Muscle layer of colon (tissue), 2 donors: ENCODE measurements around the gene PFDN6.
A peak's percentile ranks its signal among the peaks of the same experiment; 100 is the strongest.

Experiments used
- H3K27ac ChIP-seq: one replicate; pipeline ENCODE4 v1.7.0; 2013; ENCODE audit warnings: low read depth, mild to moderate bottlenecking, low read length, moderate library complexity
- H3K27me3 ChIP-seq, 2 donors: one replicate each; pipeline ENCODE4 v1.7.0; 2013; ENCODE audit warnings: low read length in 2 of 2, mild to moderate bottlenecking in 2 of 2; ENCODE audit not compliant: insufficient read depth in 2 of 2, control insufficient read depth in 1 of 2
- H3K36me3 ChIP-seq: one replicate; pipeline ENCODE4 v1.7.0; 2013; ENCODE audit warnings: mild to moderate bottlenecking, low read length; ENCODE audit not compliant: insufficient read depth
- H3K4me1 ChIP-seq: one replicate; pipeline ENCODE4 v1.7.0; 2013; ENCODE audit warnings: mild to moderate bottlenecking, low read length; ENCODE audit not compliant: insufficient read depth
- H3K4me3 ChIP-seq, 2 donors: one replicate each; pipeline ENCODE4 v1.7.0; 2013; ENCODE audit warnings: low read length in 2 of 2, low read depth in 1 of 2, mild to moderate bottlenecking in 1 of 2, moderate library complexity in 1 of 2
- H3K9ac ChIP-seq: one replicate; pipeline ENCODE4 v1.7.0; 2013; ENCODE audit warnings: low read length
- H3K9me3 ChIP-seq: one replicate; pipeline ENCODE4 v1.7.0; 2013; ENCODE audit warnings: mild to moderate bottlenecking, low read length
- donor health status: abdominal sarcoma.
- donor health status: Adenocarcinoma of cecum.

PFDN6 gene

DNA sequence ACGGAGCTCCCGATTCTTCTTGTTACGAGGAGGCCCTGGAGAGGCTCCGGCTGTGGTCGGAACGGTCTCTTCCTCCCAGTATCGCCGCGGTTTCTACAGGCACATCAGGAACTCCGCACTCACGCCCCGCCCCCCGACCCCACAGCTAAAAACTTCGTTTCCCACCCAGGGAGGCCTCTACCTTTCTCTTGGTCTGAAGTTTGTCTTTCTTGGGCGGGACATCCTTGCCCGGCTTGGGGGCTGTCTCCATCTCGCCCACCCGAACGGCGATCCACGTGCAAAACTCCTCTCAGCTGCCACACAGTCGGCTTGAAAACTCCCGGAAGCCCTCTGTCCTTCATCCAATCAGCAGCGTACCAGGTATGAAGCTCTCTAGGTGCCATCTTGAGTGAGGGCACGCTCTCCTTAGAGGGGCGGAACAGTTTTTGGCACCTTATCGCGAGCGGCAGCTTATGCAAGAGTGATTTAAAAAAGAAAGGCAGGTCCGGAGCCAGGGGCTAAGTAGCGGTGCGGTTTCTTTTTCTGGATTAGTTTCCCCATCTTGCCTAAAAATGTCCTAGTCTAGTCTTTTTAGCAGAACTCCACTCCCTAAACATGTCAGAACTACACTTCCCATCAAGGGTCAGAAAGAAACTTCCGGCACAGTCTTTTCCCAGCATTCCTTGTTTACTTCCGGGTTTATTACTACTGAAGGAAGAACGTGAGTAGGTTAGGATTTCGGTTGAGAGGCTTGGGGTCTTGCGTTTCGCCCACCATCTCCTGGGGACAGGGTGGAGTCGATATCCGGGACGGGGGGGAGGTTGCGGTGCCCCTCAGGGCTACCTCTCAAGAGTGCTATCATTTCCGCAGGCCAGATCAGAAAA is at the start of gene PFDN6, which contains the start of gene WDR46:
TSS of gene PFDN6 (plus strand) at position 681 of the 863 bp plus-strand sequence. CDS start 256 bp downstream, outside the sequence.
TSS of gene WDR46 (minus strand) at position 319 of the 863 bp plus-strand sequence. CDS start at position 250, 69 bp downstream.
- peak within 1 kb of the TSS; percentile 79 to 83 for H3K4me3 ChIP-seq
- peak within 1 kb of the TSS; percentile 91 for H3K27ac ChIP-seq
- H3K27me3 ChIP-seq: no peaks in the 10 kb centered on the region
- no peaks in the 10 kb centered on the region for H3K9me3 ChIP-seq
- peaks cover 19% of the 10 kb centered on the region for H3K4me1 ChIP-seq
- peak within 1 kb of the TSS; percentile 65 for H3K9ac ChIP-seq
- H3K36me3 ChIP-seq: peaks cover 50% of the 10 kb centered on the region

DNA sequence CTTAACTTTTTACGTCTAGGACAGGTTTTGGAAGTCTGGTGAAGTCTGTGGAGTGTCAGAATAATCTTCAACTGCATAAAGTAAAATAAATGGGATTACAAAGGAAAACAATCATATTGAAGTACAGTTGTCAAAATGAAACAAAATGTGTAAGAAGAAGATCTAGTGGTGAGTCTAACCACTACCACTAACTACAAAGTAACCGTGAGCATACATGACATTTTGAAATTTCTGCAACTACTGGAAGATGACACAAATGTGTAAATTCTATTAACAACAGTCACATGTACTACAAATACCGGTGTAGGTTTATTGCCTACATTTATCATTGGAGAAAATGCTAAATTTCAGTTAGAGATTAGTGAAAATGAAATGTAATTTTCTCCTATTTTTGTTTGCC is 47.4 kb upstream of the PFDN6 start:
- no peak overlapping the region for H3K4me3 ChIP-seq
- H3K36me3 ChIP-seq: no peaks in the 10 kb centered on the region
- no peaks in the 10 kb centered on the region for H3K4me1 ChIP-seq
- no peak overlapping the region for H3K9ac ChIP-seq
- no peaks in the 10 kb centered on the region for H3K9me3 ChIP-seq
- no peak overlapping the region for H3K27ac ChIP-seq
- H3K27me3 ChIP-seq: no peaks in the 10 kb centered on the region

DNA sequence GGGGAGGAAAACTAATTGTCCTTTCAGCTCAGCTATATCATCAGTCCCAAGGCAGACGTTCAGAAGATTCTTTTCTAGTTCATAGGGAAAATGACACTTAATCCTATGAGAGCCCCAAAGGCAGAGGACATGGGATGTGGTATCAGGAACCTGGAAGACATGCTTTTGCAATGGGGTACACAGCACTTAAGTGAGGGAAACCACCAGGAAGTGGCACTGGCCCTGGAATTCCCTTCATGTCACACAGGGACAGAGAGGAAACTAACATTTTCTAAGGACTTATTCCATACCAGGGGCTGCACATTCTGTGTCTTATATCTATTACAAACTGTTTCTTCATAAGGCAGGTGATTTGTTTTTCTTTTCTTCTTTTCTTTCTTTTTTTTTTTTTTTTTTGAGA is 45.9 kb upstream of the PFDN6 start:
- Histone ChIP-seq H3K36me3 (no peaks in the 10 kb centered on the region), H3K9me3 (no peaks in the 10 kb centered on the region), H3K27ac (no peak overlapping the region), H3K9ac (no peak overlapping the region), H3K4me1 (peaks cover 6% of the 10 kb centered on the region), H3K27me3 (no peaks in the 10 kb centered on the region), H3K4me3 (no peak overlapping the region)

DNA sequence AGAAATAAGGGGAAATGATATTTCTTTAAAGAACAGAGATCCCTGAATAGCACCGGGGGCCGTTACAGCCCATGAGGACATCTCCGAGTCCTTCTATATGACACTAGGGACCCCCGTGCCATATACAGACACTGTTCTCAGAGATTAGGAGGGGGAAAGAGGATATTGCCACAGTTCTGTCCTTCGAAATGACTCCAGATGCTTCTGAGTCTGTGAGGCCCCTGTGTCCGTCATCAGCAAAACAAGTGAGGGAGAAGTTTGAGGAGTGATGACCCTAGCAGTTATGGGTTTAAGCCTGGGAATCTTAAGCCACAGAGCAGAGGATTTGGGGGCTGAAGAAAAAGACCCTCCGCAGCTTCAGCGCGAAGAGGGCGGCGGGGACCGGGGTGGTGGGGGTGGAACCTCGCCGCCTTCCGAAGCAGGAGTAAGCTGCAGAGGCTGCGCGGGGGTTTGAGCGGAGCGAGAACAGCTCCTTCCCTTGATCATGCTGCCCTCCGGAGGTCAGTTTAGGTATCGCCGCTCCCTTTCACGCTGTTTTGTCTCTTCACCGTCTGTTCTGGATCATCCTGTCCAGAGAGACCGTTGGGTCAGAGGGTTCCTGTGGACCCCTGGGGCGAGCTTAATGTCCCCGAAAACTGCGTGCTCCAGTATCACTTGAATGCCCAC is 41.3 kb upstream of the PFDN6 start:
- peaks cover 24% of the 10 kb centered on the region for H3K4me1 ChIP-seq
- H3K27me3 ChIP-seq: no peaks in the 10 kb centered on the region
- no peaks in the 10 kb centered on the region for H3K9me3 ChIP-seq
- peaks cover 11% of the 10 kb centered on the region for H3K36me3 ChIP-seq
- H3K4me3 ChIP-seq: peak overlapping the region; percentile 46 to 51
- H3K9ac ChIP-seq: peak overlapping the region; percentile 76
- H3K27ac ChIP-seq: peak overlapping the region; percentile 96

DNA sequence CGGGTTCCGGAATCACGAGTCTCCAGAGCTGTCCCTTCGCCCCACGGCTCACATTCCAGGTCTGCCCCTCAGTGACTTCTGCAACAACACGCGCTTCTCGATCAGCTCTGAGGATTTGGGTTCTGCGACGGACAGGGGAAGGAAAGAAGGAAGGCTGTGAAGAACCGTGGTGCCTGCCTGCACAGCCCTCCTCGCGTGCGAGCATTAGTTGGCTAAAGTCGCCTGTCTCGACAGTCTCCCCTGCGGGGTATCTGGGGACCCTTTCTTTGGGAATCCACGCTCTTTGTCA is 40.8 kb upstream of the PFDN6 start:
- Histone ChIP-seq H3K9me3 (no peaks in the 10 kb centered on the region), H3K36me3 (peaks cover 11% of the 10 kb centered on the region), H3K4me1 (peaks cover 24% of the 10 kb centered on the region), H3K27ac (peak overlapping the region; percentile 96), H3K9ac (peak overlapping the region; percentile 71), H3K4me3 (peak overlapping the region; percentile 46 to 51), H3K27me3 (no peaks in the 10 kb centered on the region)

DNA sequence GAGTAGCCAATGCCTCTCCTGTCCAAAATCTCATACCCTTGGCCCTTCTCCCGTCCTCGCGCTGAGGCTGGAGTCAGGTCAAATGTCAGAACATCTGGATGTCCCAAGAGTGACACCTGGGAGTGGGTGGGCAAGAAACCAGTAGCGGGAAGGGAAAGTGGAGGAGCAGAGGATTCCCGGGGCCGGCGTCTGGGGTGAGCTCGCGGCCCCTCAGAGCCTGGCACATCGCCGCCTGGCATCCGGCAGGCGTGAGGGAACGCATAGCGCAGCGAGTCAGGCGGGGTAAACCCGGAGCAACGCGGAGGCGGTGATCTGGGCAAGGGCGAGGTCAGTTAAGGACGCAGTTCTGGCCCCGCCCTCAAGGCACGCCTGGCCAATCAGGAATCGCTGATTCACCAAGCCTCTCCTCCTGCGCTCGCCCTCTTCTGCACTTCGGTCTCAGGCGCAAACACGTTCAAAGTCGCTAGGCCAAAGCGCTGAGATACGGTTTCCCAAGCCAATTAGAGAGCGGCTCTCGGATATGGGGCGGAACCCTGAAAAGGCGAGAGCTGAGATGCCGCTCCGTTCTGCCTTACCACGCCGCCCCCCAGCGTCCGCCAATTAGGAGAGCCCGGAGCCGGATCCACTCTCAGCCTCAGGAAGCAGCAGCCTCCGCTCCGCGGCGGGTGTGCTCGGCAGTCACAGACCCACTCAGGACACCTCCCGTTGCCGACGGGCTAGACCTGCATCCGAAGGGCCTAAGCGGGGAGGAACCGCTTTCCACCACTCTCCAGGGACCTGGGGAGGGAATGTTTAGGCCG is 40.3 kb upstream of the PFDN6 start:
- peak overlapping the region; percentile 96 for H3K27ac ChIP-seq
- no peaks in the 10 kb centered on the region for H3K9me3 ChIP-seq
- H3K4me3 ChIP-seq: peak overlapping the region; percentile 51 to 87
- peaks cover 24% of the 10 kb centered on the region for H3K4me1 ChIP-seq
- peaks cover 11% of the 10 kb centered on the region for H3K36me3 ChIP-seq
- H3K27me3 ChIP-seq: no peaks in the 10 kb centered on the region
- H3K9ac ChIP-seq: peak overlapping the region; percentile 94

DNA sequence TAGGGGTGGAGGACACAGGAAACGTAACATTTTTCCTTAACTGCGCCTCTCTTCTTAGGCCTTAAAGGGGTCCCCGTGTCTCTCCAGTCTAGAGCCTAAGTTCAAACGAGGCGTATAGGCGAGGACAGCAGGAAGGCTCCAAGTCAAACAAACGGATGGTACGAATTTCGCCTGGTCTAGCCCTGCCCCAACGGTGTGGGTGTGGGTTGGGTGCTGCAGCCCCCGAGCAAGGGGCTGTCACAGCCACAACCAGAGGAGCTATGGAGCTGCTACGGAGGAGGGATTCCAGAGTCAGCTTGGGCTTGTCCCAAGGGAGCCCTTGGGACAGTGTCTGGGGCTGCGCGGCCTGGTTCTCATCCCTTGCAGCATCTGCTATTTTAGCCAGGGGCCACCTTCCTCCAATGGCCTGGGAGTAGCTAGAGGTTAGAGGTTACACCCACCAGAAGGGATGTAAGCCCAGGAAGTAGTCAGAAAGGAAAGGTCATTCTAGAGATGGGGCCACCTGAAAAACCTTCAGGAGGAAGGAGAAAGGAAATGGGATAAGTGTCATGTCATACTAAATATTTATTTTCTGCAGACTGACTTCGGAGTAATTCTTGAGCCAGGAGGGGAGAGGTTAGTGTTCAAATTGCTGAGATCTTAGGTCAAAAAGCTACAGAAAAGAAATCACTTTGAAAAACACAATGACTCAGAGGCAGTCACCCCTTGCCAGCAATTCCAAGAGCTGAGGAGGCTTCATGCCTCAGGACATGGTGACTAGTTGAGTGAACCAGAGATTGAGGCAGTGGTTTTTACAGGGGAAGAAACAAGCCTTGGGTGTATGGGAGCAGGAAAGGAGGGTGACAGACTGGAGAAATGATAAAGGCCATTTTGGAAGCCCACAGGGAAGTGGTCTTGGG is 39.4 kb upstream of the PFDN6 start:
- Histone ChIP-seq H3K27me3 (no peaks in the 10 kb centered on the region), H3K4me1 (peaks cover 24% of the 10 kb centered on the region), H3K4me3 (peak overlapping the region; percentile 51 to 87), H3K27ac (peak overlapping the region; percentile 94), H3K36me3 (peaks cover 11% of the 10 kb centered on the region), H3K9ac (peak overlapping the region; percentile 94), H3K9me3 (no peaks in the 10 kb centered on the region)

DNA sequence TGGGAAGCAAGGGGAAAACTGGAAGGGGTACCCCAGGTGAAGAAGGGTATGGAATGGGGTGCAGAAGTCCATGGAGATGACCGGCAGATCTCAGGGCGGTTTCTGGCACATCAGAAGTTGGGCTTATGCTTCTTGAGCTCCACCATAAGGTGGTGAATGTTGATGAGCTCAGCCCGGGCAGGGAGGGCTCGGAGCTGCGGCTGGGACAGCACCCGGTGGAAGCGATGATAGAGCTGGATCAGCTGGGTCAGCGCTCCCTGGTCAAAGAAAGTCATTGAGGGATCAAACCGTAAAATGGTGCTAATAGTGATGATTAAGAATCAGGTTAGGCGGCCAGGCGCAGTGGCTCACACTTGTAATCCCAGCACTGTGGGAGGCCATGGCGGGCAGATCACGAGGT is 38.7 kb upstream of the PFDN6 start:
- Histone ChIP-seq H3K4me3 (no peak overlapping the region), H3K9me3 (no peaks in the 10 kb centered on the region), H3K27me3 (no peaks in the 10 kb centered on the region), H3K27ac (no peak overlapping the region), H3K9ac (no peak overlapping the region), H3K4me1 (peaks cover 24% of the 10 kb centered on the region), H3K36me3 (peaks cover 11% of the 10 kb centered on the region)

DNA sequence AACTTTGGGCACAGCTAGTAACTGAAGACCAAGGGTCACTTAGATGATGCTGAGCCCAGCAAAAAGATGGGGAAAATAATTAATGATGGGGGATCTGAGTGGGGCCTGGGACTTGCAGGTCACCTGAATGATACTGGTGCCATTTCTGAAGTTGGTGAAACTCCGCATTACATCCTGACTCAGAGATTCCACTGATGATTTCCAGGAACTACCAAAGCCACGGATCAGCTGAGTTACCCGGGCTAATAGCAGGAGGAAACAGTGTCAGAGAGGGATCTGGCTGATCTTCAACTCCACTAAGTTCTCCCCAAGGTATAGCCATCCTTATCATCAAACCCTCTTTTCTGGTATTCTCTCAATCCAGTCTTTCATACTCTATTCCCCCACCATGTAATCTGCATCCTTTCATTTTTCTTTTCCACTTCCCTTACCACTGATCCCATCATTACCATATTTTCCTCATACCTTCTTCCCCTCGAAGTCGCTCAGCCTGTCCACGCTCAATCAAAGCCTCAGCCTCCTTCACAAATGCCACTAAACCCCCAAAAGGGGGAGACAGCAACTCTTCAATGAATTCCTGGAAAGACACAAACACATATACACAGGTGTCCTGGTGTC is 37.9 kb upstream of the PFDN6 start:
- Histone ChIP-seq H3K36me3 (peaks cover 11% of the 10 kb centered on the region), H3K27me3 (no peaks in the 10 kb centered on the region), H3K27ac (no peak overlapping the region), H3K4me3 (no peak overlapping the region), H3K9ac (no peak overlapping the region), H3K9me3 (no peaks in the 10 kb centered on the region), H3K4me1 (peaks cover 24% of the 10 kb centered on the region)

DNA sequence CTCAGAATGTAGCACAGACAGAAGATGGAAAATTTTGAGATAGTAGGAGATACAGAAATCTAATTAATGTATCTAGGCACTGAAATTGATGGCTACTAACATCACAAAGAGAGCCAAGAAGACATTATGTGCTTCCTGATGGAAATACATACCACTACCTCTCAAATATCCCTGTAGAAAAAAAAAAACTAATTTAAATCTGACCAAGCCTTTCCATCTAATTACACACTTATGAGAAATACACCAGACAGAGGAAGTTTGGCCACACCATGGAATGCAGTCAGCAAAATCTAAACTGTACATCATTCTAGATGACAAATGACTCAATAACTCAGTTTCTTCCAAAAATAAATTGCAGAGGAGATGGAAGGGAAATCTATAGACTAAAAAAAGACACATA is 36.6 kb upstream of the PFDN6 start:
- H3K27ac ChIP-seq: no peak overlapping the region
- H3K9ac ChIP-seq: no peak overlapping the region
- no peak overlapping the region for H3K4me3 ChIP-seq
- H3K27me3 ChIP-seq: no peaks in the 10 kb centered on the region
- H3K4me1 ChIP-seq: peaks cover 23% of the 10 kb centered on the region
- H3K36me3 ChIP-seq: peaks cover 11% of the 10 kb centered on the region
- H3K9me3 ChIP-seq: no peaks in the 10 kb centered on the region
